Measurements from ENCODE around the gene NR1I3. TPM values are rescaled to one million over a fixed set of nuclear protein-coding genes. Genes with fewer than 3 reads are reported as not detected.

Gene NR1I3
- total RNA-seq, 2 experiments from 2014 or later, result not detected

DNA sequence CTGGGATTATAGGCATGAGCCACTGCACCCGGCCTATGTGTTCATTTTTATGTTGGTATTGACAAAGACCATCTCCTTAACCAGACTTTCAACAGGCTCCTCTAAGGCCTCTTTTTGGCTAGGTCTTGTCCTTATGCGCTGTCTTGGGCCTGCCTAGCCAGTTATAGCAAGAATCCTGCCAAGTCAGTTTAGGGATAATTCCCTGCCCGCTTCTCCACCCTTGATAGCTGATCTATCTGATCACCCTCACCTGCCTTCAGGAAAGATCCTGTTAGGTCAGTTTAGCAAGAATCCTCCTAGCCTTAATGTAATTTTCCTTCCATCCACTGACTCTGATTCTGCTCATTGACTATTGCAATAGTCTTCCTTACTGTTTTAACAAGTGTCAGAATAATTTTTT, 58.3 kb downstream of the NR1I3 start:
- no peak for DNase-seq
- H3K9me3 Mint-ChIP-seq (ENCODE audit: insufficient read depth), result no peaks in the 10 kb centered on the region
- H3K4me3 Mint-ChIP-seq, result no peak overlapping the region
- ChIA-PET POLR2A (interaction anchor here (0.9 kb wide), 1 partner anchor 22 kb away, joined by 4 read pairs; the partner anchor contains the start of gene NDUFS2), CTCF (interaction anchor here (3.7 to 5.5 kb wide), 4 partner anchors 9 to 46 kb away, joined by 12 to 70 read pairs (median 54); partner anchors contain the start of genes PPOX and TOMM40L)
- peaks cover 71% of the 10 kb centered on the region for H3K4me1 Mint-ChIP-seq (ENCODE audit: low read depth)
- ATAC-seq, result no peak
- no peaks in the 10 kb centered on the region for H3K27me3 Mint-ChIP-seq (ENCODE audit: low read depth)
- peaks cover 23% of the 10 kb centered on the region for H3K36me3 Mint-ChIP-seq (ENCODE audit: low read depth)
- H3K27ac Mint-ChIP-seq, result no peak overlapping the region

Small RNA genes within 50 kb of the gene (microRNA-seq; reads per million reads assigned to microRNA genes)
- gene MIR5187, result not detected

Other genes starting within 250 kb of the NR1I3 start
- gene F11R, start 217.1 kb downstream of the NR1I3 start, total RNA-seq, result 10 to 100 TPM; 13.7 to 18.4 TPM
- gene TSTD1, start 199.2 kb downstream of the NR1I3 start, total RNA-seq, result 10 to 100 TPM; 63.2 to 63.3 TPM
- gene USF1, start 192.2 kb downstream of the NR1I3 start, total RNA-seq, result 10 to 100 TPM; 81.6 to 83.2 TPM
- 100 to 1,000 TPM; 277 to 281 TPM for gene ARHGAP30, start 168.3 kb downstream of the NR1I3 start, total RNA-seq
- gene NECTIN4, start 148.6 kb downstream of the NR1I3 start, total RNA-seq, result not detected
- gene KLHDC9, start 139.8 kb downstream of the NR1I3 start, total RNA-seq, result under 1 TPM; 0.61 to 0.91 TPM
- 10 to 100 TPM; 66.3 to 68.0 TPM for gene PFDN2, start 120.2 kb downstream of the NR1I3 start, total RNA-seq
- 10 to 100 TPM; 34.1 to 35.2 TPM for gene NIT1, start 120.1 kb downstream of the NR1I3 start, total RNA-seq
- gene DEDD, start 105.5 kb downstream of the NR1I3 start, total RNA-seq, result 10 to 100 TPM; 34.5 to 36.3 TPM
- 100 to 1,000 TPM; 103 to 104 TPM for gene UFC1, start 84.2 kb downstream of the NR1I3 start, total RNA-seq
- 10 to 100 TPM; 29.2 to 32.0 TPM for gene USP21, start 78.7 kb downstream of the NR1I3 start, total RNA-seq
- gene PPOX, start 71.8 kb downstream of the NR1I3 start, total RNA-seq, result 10 to 100 TPM; 37.7 to 38.5 TPM
- 10 to 100 TPM; 34.2 to 37.0 TPM for gene B4GALT3, start 60.7 kb downstream of the NR1I3 start, total RNA-seq
- 1 to 10 TPM in 1 of 2 experiments, under 1 TPM in 1; 0.82 to 2.1 TPM for gene ADAMTS4, start 39.1 kb downstream of the NR1I3 start, total RNA-seq
- gene NDUFS2, start 35.8 kb downstream of the NR1I3 start, total RNA-seq, result 10 to 100 TPM; 73.6 to 76.8 TPM
- 10 to 100 TPM; 12.0 to 14.0 TPM for gene FCER1G, start 22.9 kb downstream of the NR1I3 start, total RNA-seq
- gene APOA2, start 14.6 kb downstream of the NR1I3 start, total RNA-seq, result not detected
- gene TOMM40L, start 12.1 kb downstream of the NR1I3 start, total RNA-seq, result 10 to 100 TPM; 19.1 to 22.0 TPM
- gene PCP4L1, start 20.5 kb upstream of the NR1I3 start, total RNA-seq, result under 1 TPM; 0.34 to 0.40 TPM
- gene MPZ, start 71.8 kb upstream of the NR1I3 start, total RNA-seq, result 1 to 10 TPM; 2.8 to 3.4 TPM
- 100 to 1,000 TPM; 151 to 163 TPM for gene SDHC, start 76.2 kb upstream of the NR1I3 start, total RNA-seq
- gene CFAP126, start 129.7 kb upstream of the NR1I3 start, total RNA-seq, result not detected

All from activated CD8-positive, alpha-beta T cell treated with anti-CD3 and anti-CD28 coated beads, Interleukin-2, amount 10 ng/mL, durations not matched to agents 7 days and 5 days (primary cell).